ENCODE data around the gene GPHN. TPM values are rescaled to one million over a fixed set of nuclear protein-coding genes. Genes with fewer than 3 reads are reported as not detected.

The GPHN gene
- total and polyA plus RNA-seq, 11 donors, result 15.2 to 37.1 (median 30.1) TPM

- Histone ChIP-seq H3K9me3 (no peaks in the 10 kb centered on the region), H3K4me3 (no peak overlapping the region), H3K27me3 (no peaks in the 10 kb centered on the region), H3K36me3 (peaks cover 0 to 8% (median 0%) of the 10 kb centered on the region in 9 donors), H3K4me1 (no peaks in the 10 kb centered on the region), H3K27ac (no peak overlapping the region)
- ATAC-seq (no peak), DNase-seq (no peak)
- no peak for TF ChIP-seq CTCF (IDR thresholded peaks at IDR 0.05)
- intact Hi-C loops (cut with DNase I), result no loop called here
- 89 to 95% (median 91%) methylated on average over 2 of the region's 2 CpGs for WGBS, 4 donors
Measured at GRCh38 chr14:66975251-66975650, 467.3 kb downstream of the GPHN start.

- DNase-seq, result no peak
- intact Hi-C loops (cut with DNase I), result no loop called here
Measured at GRCh38 chr14:66979101-66979974, 471.4 kb downstream of the GPHN start.

GRCh38 chr14:66982247-66982646, 474.3 kb downstream of the GPHN start:
- H3K27me3 ChIP-seq, result no peaks in the 10 kb centered on the region
- DNase-seq (no peak), ATAC-seq (no peak)
- H3K9me3 ChIP-seq, result no peaks in the 10 kb centered on the region
- H3K36me3 ChIP-seq, result peaks cover 0 to 3% (median 0%) of the 10 kb centered on the region in 9 donors
- TF ChIP-seq POLR2A (IDR thresholded peaks at IDR 0.05), result no peak
- TF ChIP-seq CTCF (IDR thresholded peaks at IDR 0.05), result no peak
- no peak overlapping the region for H3K4me3 ChIP-seq
- intact Hi-C loops (cut with DNase I), result loop anchor here in 1 of 10 donors (1.0 kb wide), 1 partner anchor 8 kb away; no protein-coding TSS in a partner anchor
- H3K4me1 ChIP-seq, result no peaks in the 10 kb centered on the region
- no peak overlapping the region for H3K27ac ChIP-seq

More at GRCh38 chr14:66979101-66979974, 471.4 kb downstream of the GPHN start:
- Histone ChIP-seq H3K36me3 (no peaks in the 10 kb centered on the region), H3K9me3 (no peaks in the 10 kb centered on the region), H3K4me1 (no peaks in the 10 kb centered on the region), H3K27me3 (no peaks in the 10 kb centered on the region), H3K27ac (no peak overlapping the region), H3K4me3 (no peak overlapping the region)
- ATAC-seq, result no peak
- TF ChIP-seq POLR2A (IDR thresholded peaks at IDR 0.05) (no peak), CTCF (IDR thresholded peaks at IDR 0.05) (no peak)
- 89 to 92% (median 91%) methylated on average over 3 of the region's 3 CpGs for WGBS, 4 donors

- intact Hi-C loops (cut with DNase I), result no loop called here
- no peak for TF ChIP-seq CTCF (IDR thresholded peaks at IDR 0.05)
- no peak for TF ChIP-seq POLR2A (IDR thresholded peaks at IDR 0.05)
- H3K9me3 ChIP-seq, result no peaks in the 10 kb centered on the region
- ATAC-seq (no peak), DNase-seq (no peak)
- H3K4me3 ChIP-seq, result no peak overlapping the region
- WGBS, 4 donors, result 95 to 100% (median 96%) methylated on average over 2 of the region's 2 CpGs
- peaks cover 0 to 6% (median 0%) of the 10 kb centered on the region in 9 donors for H3K36me3 ChIP-seq
- no peaks in the 10 kb centered on the region for H3K27me3 ChIP-seq
- no peak overlapping the region for H3K27ac ChIP-seq
- H3K4me1 ChIP-seq, result no peaks in the 10 kb centered on the region
Measured at GRCh38 chr14:66992776-66993175, 484.8 kb downstream of the GPHN start.

All from heart left ventricle (tissue), 16 donors.